ENCODE measurements around the gene NKX2-3.

- TF ChIP-seq CTCF (IDR thresholded peaks at IDR 0.05) (no peak), POLR2A (IDR thresholded peaks at IDR 0.05) (no peak)
These were observed 6.4 kb downstream of the NKX2-3 start for GRCh38 chr10:99539120-99539519.

All from Peyer's patch (tissue), 4 donors.